RWPE2 (cell line): ENCODE results near the gene NUDT4.
"Not testable (repeated sequence)": the region's sequence is repeated elsewhere in the genome, so short reads cannot be mapped to it uniquely, and the experiment has no call there.

ENCODE experiments used
- ATAC-seq: fragments of 200-7000 bp; cut with Tn5 transposase; 3 replicates; pipeline ENCODE4 v1.9.1; 2021; ENCODE audit warnings: low read depth
- DNase-seq: peaks from one replicate; pipeline ENCODE4 v3.0.0-alpha.2; 2020; ENCODE audit warnings: low spot score
- H3K27ac ChIP-seq: fragments of 450-650 bp; 2 replicates; pipeline ENCODE4 v1.5.1; 2017; ENCODE audit warnings: mild to moderate bottlenecking; ENCODE audit not compliant: poor library complexity, severe bottlenecking
- H3K27me3 ChIP-seq: fragments of 250-450 bp; sonication (Bioruptor Pico); 2 replicates; pipeline ENCODE4 v1.5.1; 2021; ENCODE audit warnings: mild to moderate bottlenecking, moderate library complexity; ENCODE audit not compliant: insufficient read depth, poor library complexity, severe bottlenecking
- H3K36me3 ChIP-seq: fragments of 250-450 bp; sonication (Bioruptor Pico); 2 replicates; pipeline ENCODE4 v1.5.1; 2020; ENCODE audit warnings: low read depth, mild to moderate bottlenecking, moderate library complexity
- H3K4me1 ChIP-seq: fragments of 250-450 bp; sonication (Bioruptor Pico); 2 replicates; pipeline ENCODE4 v1.5.1; 2021; ENCODE audit warnings: mild to moderate bottlenecking, moderate library complexity; ENCODE audit not compliant: insufficient read depth, poor library complexity, severe bottlenecking
- H3K4me3 ChIP-seq: fragments of 250-450 bp; sonication (Bioruptor Pico); 2 replicates; pipeline ENCODE4 v1.5.1; 2021; ENCODE audit warnings: mild to moderate bottlenecking, moderate library complexity; ENCODE audit not compliant: severe bottlenecking
- H3K9me3 ChIP-seq: fragments of 250-450 bp; sonication (Bioruptor Pico); 2 replicates; pipeline ENCODE4 v1.5.1; 2021; ENCODE audit warnings: mild to moderate bottlenecking, moderate library complexity; ENCODE audit not compliant: severe bottlenecking
- TF ChIP-seq, protein P1 (sequence below): fragments of 450-650 bp; IDR thresholded peaks from one replicate; pipeline ENCODE4 v1.5.1; 2017; ENCODE audit warnings: mild to moderate bottlenecking, moderate library complexity; ENCODE audit not compliant: poor library complexity, severe bottlenecking

Gene NUDT4

DNA sequence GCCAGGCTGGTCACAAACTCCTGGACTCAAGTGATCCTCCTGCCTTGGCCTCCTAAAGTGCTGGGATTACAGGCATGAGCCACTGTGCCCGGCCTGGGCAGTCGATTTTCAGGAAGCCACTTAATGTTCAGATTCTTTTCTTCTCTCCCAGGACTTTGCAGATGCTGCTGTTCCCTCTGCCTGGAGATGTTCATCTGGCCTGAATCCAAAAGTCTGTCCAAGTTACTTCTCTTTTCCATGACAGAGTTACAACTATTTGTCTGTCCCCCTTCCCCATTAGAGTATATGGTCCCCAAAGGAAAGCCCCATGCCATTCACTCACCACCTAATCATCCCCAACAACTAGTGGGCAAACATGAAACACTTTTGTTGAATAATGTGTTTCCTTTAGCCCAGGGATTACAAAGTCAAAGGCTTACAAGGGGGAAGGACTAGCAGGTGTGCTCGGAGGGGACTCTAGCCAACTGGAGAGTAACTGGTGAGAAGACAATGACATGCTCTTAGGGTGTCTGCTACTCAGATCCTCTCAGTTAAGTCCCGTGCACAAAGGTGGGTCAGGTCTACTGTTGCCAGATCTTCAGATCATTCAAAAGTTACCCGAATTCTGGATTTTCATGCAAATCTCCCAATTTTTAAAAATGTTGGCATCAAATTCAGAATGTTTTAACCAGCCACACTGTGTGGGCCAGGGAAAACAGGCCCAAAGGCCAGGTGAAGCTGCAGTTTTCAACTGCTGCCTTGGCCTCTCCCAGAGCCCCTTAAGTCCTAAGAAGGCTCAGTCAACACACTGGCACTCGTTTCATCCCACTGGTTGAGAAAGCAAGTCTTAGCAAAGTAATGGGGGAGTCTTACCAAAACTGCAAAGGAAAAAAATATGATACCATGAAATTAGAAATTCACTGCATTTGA is 29.6 kb downstream of the NUDT4 start:
- no peak overlapping the region for H3K4me3 ChIP-seq
- TF ChIP-seq, protein P1, sequence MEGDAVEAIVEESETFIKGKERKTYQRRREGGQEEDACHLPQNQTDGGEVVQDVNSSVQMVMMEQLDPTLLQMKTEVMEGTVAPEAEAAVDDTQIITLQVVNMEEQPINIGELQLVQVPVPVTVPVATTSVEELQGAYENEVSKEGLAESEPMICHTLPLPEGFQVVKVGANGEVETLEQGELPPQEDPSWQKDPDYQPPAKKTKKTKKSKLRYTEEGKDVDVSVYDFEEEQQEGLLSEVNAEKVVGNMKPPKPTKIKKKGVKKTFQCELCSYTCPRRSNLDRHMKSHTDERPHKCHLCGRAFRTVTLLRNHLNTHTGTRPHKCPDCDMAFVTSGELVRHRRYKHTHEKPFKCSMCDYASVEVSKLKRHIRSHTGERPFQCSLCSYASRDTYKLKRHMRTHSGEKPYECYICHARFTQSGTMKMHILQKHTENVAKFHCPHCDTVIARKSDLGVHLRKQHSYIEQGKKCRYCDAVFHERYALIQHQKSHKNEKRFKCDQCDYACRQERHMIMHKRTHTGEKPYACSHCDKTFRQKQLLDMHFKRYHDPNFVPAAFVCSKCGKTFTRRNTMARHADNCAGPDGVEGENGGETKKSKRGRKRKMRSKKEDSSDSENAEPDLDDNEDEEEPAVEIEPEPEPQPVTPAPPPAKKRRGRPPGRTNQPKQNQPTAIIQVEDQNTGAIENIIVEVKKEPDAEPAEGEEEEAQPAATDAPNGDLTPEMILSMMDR: no peak
- H3K27me3 ChIP-seq: no peaks in the 10 kb centered on the region
- H3K36me3 ChIP-seq: peaks cover 70% of the 10 kb centered on the region
- H3K9me3 ChIP-seq: no peaks in the 10 kb centered on the region
- peaks cover 2% of the 10 kb centered on the region for H3K4me1 ChIP-seq
- DNase-seq (no peak), ATAC-seq (0 out of 3 replicates have a peak, but pooled peaks have one; percentile 20)
- no peak overlapping the region for H3K27ac ChIP-seq

DNA sequence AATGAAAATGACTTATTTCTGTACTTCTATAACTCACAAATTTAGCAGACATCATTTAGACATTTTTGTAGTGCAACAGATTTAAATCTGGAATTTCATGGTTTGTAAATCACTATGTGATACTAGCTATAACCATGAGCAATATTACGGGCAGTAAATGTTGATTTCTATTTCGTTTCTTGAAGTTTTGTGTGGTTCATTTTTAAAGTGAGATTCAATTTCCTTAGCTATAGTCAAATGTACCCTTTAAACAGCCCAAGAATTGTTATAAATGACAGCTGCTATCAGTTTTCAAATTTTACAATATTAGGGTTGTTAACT is 30.2 kb downstream of the NUDT4 start:
- peaks cover 8% of the 10 kb centered on the region for H3K4me1 ChIP-seq
- no peak for ATAC-seq
- no peaks in the 10 kb centered on the region for H3K27me3 ChIP-seq
- no peak overlapping the region for H3K27ac ChIP-seq
- peaks cover 70% of the 10 kb centered on the region for H3K36me3 ChIP-seq
- DNase-seq: no peak
- H3K9me3 ChIP-seq: no peaks in the 10 kb centered on the region
- H3K4me3 ChIP-seq: no peak overlapping the region
- TF ChIP-seq, protein P1: no peak

DNA sequence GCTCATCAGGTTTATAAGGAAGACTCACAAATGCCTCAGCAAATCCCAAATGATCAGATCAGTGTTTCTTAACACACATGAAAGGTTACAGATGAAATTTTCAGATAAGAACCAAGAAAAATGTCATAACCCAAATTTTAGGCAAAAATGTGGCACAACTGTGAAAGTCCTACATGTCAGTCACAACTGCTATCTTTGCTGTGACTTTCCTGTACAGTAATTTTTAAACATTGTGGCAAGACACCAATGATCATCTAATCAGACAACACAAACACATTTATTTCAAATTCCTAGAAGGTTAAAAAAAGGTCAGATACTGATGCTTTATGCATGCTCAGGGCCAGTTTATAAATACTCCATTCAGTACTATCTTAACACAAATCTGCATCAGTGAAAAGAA is 31.1 kb downstream of the NUDT4 start:
- TF ChIP-seq, protein P1: no peak
- ATAC-seq (no peak), DNase-seq (no peak)
- Histone ChIP-seq H3K4me3 (no peak overlapping the region), H3K27ac (no peak overlapping the region), H3K4me1 (peaks cover 17% of the 10 kb centered on the region), H3K36me3 (peaks cover 65% of the 10 kb centered on the region), H3K9me3 (no peaks in the 10 kb centered on the region), H3K27me3 (no peaks in the 10 kb centered on the region)

DNA sequence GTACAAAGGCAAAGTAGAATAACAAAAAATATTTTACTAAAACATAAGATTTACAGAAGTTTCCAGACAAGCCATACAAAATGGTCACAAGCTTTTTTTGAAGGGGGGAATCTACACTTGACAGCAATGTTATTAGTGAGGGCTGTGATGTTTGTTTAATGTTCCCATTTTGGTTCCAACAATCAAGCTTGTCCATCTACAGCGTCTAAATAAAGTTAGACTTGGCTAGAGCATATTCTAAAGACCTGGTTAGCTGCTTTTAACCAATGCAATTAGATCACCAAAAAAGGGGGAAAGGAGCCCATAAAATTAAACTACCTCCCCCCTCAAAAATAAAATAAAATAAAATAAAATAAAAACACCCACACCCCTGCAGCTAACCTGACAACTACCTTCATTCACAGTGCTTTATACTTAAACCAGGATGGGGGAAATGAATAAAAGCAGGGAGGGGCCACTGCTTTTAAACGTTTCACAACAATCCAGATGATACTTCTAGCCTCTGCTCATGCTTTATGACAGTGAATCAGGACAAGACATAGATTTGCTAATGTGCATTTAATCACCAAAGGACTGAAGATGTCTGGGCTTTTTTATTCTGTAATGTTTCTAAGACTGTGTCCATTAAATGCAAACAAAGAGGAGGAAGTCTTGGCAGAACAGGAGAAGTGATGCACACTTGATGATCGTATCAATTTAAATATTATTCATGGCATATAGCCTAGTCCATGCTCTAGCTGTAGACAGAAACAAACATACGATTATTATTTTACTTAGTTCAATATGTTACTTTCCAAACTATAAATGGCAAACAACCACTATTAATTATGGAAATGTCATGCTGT is 31.8 kb downstream of the NUDT4 start:
- ATAC-seq, DNase-seq, H3K9me3 ChIP-seq, H3K4me3 ChIP-seq, H3K27me3 ChIP-seq, H3K27ac ChIP-seq: not testable (repeated sequence)
- Histone ChIP-seq H3K36me3 (peaks cover 65% of the 10 kb centered on the region), H3K4me1 (peaks cover 17% of the 10 kb centered on the region)

DNA sequence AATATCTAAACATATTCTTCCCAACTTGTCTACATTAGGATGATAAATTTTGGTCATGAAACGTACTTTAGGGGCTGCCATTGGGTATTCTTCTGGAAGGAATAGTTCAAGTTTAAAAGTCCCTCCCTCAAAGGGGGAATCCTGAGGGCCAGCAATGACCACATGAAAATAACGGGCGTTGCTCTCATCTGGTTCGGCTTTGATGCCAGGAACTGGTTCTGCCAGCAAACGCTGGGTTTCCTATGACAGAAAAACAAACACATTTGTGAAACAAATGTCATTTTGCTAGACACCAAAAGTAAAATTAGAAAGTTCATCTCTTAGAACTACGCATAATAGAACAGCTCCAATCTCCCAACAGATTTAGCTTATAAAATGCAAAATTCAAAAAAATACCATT is 33.3 kb downstream of the NUDT4 start:
- not testable (repeated sequence) for H3K27ac ChIP-seq, H3K4me3 ChIP-seq, DNase-seq, H3K9me3 ChIP-seq, H3K27me3 ChIP-seq, ATAC-seq
- peaks cover 17% of the 10 kb centered on the region for H3K4me1 ChIP-seq
- H3K36me3 ChIP-seq: peaks cover 58% of the 10 kb centered on the region

DNA sequence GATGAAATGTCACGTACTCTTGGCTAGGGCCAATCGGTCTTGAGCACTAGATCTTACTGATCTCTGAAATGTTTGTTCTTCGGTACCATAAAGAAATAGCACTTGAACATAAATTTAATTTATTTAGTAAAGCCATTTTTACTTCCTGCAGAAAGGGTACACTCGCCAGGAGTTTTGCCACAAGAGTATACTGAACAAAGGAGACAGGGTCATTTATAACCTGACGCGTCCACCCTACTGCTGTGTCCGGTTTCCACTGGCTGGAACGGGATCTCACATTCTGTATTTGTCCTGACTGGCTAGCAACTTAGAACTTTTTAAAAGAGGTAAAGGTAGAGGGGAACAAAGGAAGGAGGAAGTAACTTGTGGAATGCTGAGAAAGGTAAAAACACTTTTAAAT is 34.7 kb downstream of the NUDT4 start:
- not testable (repeated sequence) for DNase-seq, H3K27me3 ChIP-seq, ATAC-seq, H3K4me3 ChIP-seq, H3K9me3 ChIP-seq
- Histone ChIP-seq H3K4me1 (peaks cover 17% of the 10 kb centered on the region), H3K36me3 (peaks cover 49% of the 10 kb centered on the region), H3K27ac (peak overlapping the region; percentile 43)
